Measurements from ENCODE around the gene TOMM5. TPM values are rescaled to one million over a fixed set of nuclear protein-coding genes. Genes with fewer than 3 reads are reported as not detected.

Gene TOMM5
- 10 to 100 TPM; 35.6 to 44.8 (median 42.1) TPM for total RNA-seq
- total RNA-seq (2013), result 68.1 TPM
- total RNA-seq, result 4.6 to 23.4 (median 8.3) reads per million in 29 experiments

GRCh38 chr9:37592108-37592951, at the start of gene TOMM5:
TOMM5 (minus strand) TSS chr9:37592597; CDS start chr9:37592532, 65 bp downstream.
- peak; percentile 76 to 94 (median 89) for DNase-seq
- H3K9me3 ChIP-seq, result no peaks in the 10 kb centered on the region
- under 1% methylated on average over 57 of the region's 72 CpGs for WGBS (ENCODE audit: insufficient coverage)
- Mint-ChIP-seq H3K9me3 (no peaks in the 10 kb centered on the region), H3K27me3 (peaks cover 14 to 15% of the 10 kb centered on the region in 2 donors), H3K4me1 (peaks cover 29 to 42% (median 41%) of the 10 kb centered on the region in 3 donors), H3K36me3 (peaks cover 12% of the 10 kb centered on the region), H3K27ac (peak within 1 kb of the TSS; percentile 92 to 96), H3K4me3 (peak within 1 kb of the TSS; percentile 97 to 98 (median 97))
- H3K4me3 ChIP-seq (ENCODE audit: control insufficient read depth in 1 of 2, extremely low read depth in 1 of 2, low read length in 1 of 2), result peak within 1 kb of the TSS; percentile 98
- H3K4me1 ChIP-seq (ENCODE audit: control insufficient read depth in 1 of 2, extremely low read depth in 1 of 2, insufficient read depth in 2 of 2, low read length in 2 of 2), result peaks cover 17 to 34% of the 10 kb centered on the region in 2 experiments
- ATAC-seq (replicated peaks in 1 of 4), result peak; percentile 96 to 97 (median 96)
- H3K36me3 ChIP-seq (ENCODE audit: control insufficient read depth in 2 of 2, extremely low read depth in 1 of 2, insufficient read depth in 1 of 2, low read length in 1 of 2), result peaks cover 0 to 19% of the 10 kb centered on the region in 2 donors
- peak within 1 kb of the TSS; percentile 66 for H3K27ac ChIP-seq (ENCODE audit: low read length)
- ChIA-PET POLR2A (interaction anchor here (0.5 to 1.1 kb wide), 11 partner anchors 8 to 1758 kb away, joined by 3 to 7 read pairs (median 3); partner anchors contain the start of genes FBXO10 (in 1 of the 2), POLR1E (in 1 of the 2) and ZBTB5 (in 1 of the 2)), CTCF (interaction anchor here in 1 of 2 donors (0.5 to 1.4 kb wide), 8 partner anchors 9 to 1009 kb away, joined by 3 to 10 read pairs (median 5); partner anchors contain the start of genes POLR1E and ZCCHC7)
- H3K27me3 ChIP-seq (replicated peaks in 1 of 2; ENCODE audit: control insufficient read depth in 2 of 2, extremely low read depth in 1 of 2, insufficient read depth in 2 of 2, low read length in 1 of 2), result no peaks in the 10 kb centered on the region

DNA sequence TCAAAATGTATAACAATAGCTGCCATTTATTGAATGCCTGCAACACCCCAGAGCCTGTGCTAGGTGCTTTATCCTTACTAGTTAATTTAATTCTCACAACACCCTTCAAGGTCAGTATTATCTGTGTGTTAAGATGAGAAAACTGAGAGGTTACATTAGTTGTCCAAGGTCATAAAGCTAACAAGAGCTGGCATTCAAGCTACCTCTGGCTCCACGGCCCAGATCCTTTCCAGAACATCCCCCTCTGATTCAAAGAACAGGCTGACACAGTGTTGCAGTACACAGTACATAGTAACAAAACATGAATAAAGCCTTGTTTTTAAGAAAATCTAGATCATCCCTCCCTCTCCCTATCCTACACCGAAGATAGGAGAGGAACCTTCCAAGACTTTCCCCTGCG, 48.9 kb upstream of the TOMM5 start:
- no peaks in the 10 kb centered on the region for H3K9me3 Mint-ChIP-seq
- H3K4me1 Mint-ChIP-seq, result no peaks in the 10 kb centered on the region
- ATAC-seq (replicated peaks in 1 of 4) (no peak), DNase-seq (no peak)
- H3K4me1 ChIP-seq (ENCODE audit: control insufficient read depth in 1 of 2, extremely low read depth in 1 of 2, insufficient read depth in 2 of 2, low read length in 2 of 2), result no peaks in the 10 kb centered on the region
- peaks cover 23 to 24% of the 10 kb centered on the region in 2 donors for H3K27me3 Mint-ChIP-seq
- H3K36me3 Mint-ChIP-seq, result no peaks in the 10 kb centered on the region
- no peak overlapping the region for H3K27ac Mint-ChIP-seq
- no peak overlapping the region for H3K4me3 Mint-ChIP-seq
- no CpG with 5 or more reads among the region's 3 CpGs for whole genome bisulfite sequencing (ENCODE audit: insufficient coverage)
- no peaks in the 10 kb centered on the region for H3K9me3 ChIP-seq
- no peak overlapping the region for H3K27ac ChIP-seq (ENCODE audit: low read length)
- ChIA-PET CTCF (no interaction called here), POLR2A (no interaction called here)
- no peak overlapping the region for H3K4me3 ChIP-seq (ENCODE audit: control insufficient read depth in 1 of 2, extremely low read depth in 1 of 2, low read length in 1 of 2)
- H3K27me3 ChIP-seq (replicated peaks in 1 of 2; ENCODE audit: control insufficient read depth in 2 of 2, extremely low read depth in 1 of 2, insufficient read depth in 2 of 2, low read length in 1 of 2), result peaks cover 3 to 20% of the 10 kb centered on the region in 2 experiments
- no peaks in the 10 kb centered on the region for H3K36me3 ChIP-seq (ENCODE audit: control insufficient read depth in 2 of 2, extremely low read depth in 1 of 2, insufficient read depth in 1 of 2, low read length in 1 of 2)

DNA sequence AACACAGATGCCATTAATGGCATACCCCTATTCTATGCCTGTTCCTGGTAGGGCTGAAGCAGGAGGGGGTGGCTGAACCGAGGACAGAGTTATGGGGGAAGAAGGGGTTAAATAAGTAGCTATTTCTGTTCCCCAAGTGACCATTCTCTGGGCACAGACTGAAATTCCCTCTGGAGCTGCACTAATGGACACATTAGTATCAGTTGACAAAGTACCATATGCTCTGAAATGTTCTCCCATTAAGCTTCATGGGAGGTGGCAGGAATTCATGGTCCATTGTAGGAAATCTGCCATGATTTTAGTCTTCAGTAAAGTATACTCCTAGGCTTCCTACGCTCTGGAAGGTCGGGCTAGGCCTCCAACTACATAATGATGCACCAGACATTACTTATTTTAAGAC, 47.8 kb upstream of the TOMM5 start:
- Mint-ChIP-seq H3K4me1 (no peaks in the 10 kb centered on the region), H3K27ac (no peak overlapping the region), H3K9me3 (no peaks in the 10 kb centered on the region), H3K36me3 (no peaks in the 10 kb centered on the region), H3K27me3 (peaks cover 27 to 28% of the 10 kb centered on the region in 2 donors), H3K4me3 (no peak overlapping the region)
- H3K36me3 ChIP-seq (ENCODE audit: control insufficient read depth in 2 of 2, extremely low read depth in 1 of 2, insufficient read depth in 1 of 2, low read length in 1 of 2), result no peaks in the 10 kb centered on the region
- no peaks in the 10 kb centered on the region for H3K9me3 ChIP-seq
- POLR2A ChIA-PET, result no interaction called here
- ATAC-seq (replicated peaks in 1 of 4) (no peak), DNase-seq (no peak)
- H3K4me3 ChIP-seq (ENCODE audit: control insufficient read depth in 1 of 2, extremely low read depth in 1 of 2, low read length in 1 of 2), result no peak overlapping the region
- no peaks in the 10 kb centered on the region for H3K4me1 ChIP-seq (ENCODE audit: control insufficient read depth in 1 of 2, extremely low read depth in 1 of 2, insufficient read depth in 2 of 2, low read length in 2 of 2)
- H3K27me3 ChIP-seq (replicated peaks in 1 of 2; ENCODE audit: control insufficient read depth in 2 of 2, extremely low read depth in 1 of 2, insufficient read depth in 2 of 2, low read length in 1 of 2), result peaks cover 3 to 28% of the 10 kb centered on the region in 2 experiments
- no peak overlapping the region for H3K27ac ChIP-seq (ENCODE audit: low read length)
- no CpG with 5 or more reads among the region's 3 CpGs for WGBS (ENCODE audit: insufficient coverage)
- CTCF ChIA-PET, result no interaction called here

DNA sequence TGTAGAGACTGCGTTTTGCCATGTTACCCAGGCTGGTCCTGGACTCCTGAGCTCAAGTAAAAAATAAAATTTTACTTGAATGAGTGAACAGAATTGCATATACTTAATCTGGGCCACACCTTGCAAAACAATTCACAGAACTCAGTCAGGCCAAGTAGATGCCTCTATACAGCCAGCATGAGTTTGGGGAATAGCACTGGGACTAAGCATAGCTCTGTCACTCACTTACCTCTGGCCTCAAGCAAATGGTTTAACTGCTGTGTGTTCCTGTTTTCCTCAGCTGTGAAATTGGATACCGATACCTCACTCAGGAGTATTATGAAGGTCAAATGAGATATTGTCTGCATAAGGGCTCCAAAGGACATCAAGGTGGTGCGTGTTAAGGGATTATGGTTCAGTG, 47.4 kb upstream of the TOMM5 start:
- Histone ChIP-seq H3K4me1 (ENCODE audit: control insufficient read depth in 1 of 2, extremely low read depth in 1 of 2, insufficient read depth in 2 of 2, low read length in 2 of 2) (no peaks in the 10 kb centered on the region), H3K9me3 (no peaks in the 10 kb centered on the region), H3K27ac (ENCODE audit: low read length) (no peak overlapping the region), H3K36me3 (ENCODE audit: control insufficient read depth in 2 of 2, extremely low read depth in 1 of 2, insufficient read depth in 1 of 2, low read length in 1 of 2) (no peaks in the 10 kb centered on the region), H3K4me3 (ENCODE audit: control insufficient read depth in 1 of 2, extremely low read depth in 1 of 2, low read length in 1 of 2) (no peak overlapping the region), H3K27me3 (replicated peaks in 1 of 2; ENCODE audit: control insufficient read depth in 2 of 2, extremely low read depth in 1 of 2, insufficient read depth in 2 of 2, low read length in 1 of 2) (peaks cover 3 to 27% of the 10 kb centered on the region in 2 experiments)
- ATAC-seq (replicated peaks in 1 of 4), result no peak
- Mint-ChIP-seq H3K27me3 (peaks cover 26 to 27% of the 10 kb centered on the region in 2 donors), H3K36me3 (no peaks in the 10 kb centered on the region), H3K4me3 (no peak overlapping the region), H3K27ac (no peak overlapping the region), H3K9me3 (no peaks in the 10 kb centered on the region), H3K4me1 (no peaks in the 10 kb centered on the region)
- CTCF ChIA-PET, result no interaction called here
- no peak for DNase-seq
- WGBS (ENCODE audit: insufficient coverage), result 83% methylated on average over 1 of the region's 3 CpGs
- POLR2A ChIA-PET, result no interaction called here

GRCh38 chr9:37639109-37639762, 46.8 kb upstream of the TOMM5 start:
- Histone ChIP-seq H3K36me3 (ENCODE audit: control insufficient read depth in 2 of 2, extremely low read depth in 1 of 2, insufficient read depth in 1 of 2, low read length in 1 of 2) (no peaks in the 10 kb centered on the region), H3K4me1 (ENCODE audit: control insufficient read depth in 1 of 2, extremely low read depth in 1 of 2, insufficient read depth in 2 of 2, low read length in 2 of 2) (no peaks in the 10 kb centered on the region), H3K27me3 (replicated peaks in 1 of 2; ENCODE audit: control insufficient read depth in 2 of 2, extremely low read depth in 1 of 2, insufficient read depth in 2 of 2, low read length in 1 of 2) (peaks cover 3 to 22% of the 10 kb centered on the region in 2 experiments), H3K9me3 (no peaks in the 10 kb centered on the region), H3K4me3 (ENCODE audit: control insufficient read depth in 1 of 2, extremely low read depth in 1 of 2, low read length in 1 of 2) (no peak overlapping the region), H3K27ac (ENCODE audit: low read length) (no peak overlapping the region)
- no peaks in the 10 kb centered on the region for H3K4me1 Mint-ChIP-seq
- H3K36me3 Mint-ChIP-seq, result no peaks in the 10 kb centered on the region
- no peak overlapping the region for H3K4me3 Mint-ChIP-seq
- no peaks in the 10 kb centered on the region for H3K9me3 Mint-ChIP-seq
- ChIA-PET CTCF (no interaction called here), POLR2A (no interaction called here)
- peaks cover 22 to 23% of the 10 kb centered on the region in 2 donors for H3K27me3 Mint-ChIP-seq
- WGBS (ENCODE audit: insufficient coverage), result 89% methylated on average over 3 of the region's 4 CpGs
- DNase-seq (no peak), ATAC-seq (replicated peaks in 1 of 4) (no peak)
- H3K27ac Mint-ChIP-seq, result no peak overlapping the region

DNA sequence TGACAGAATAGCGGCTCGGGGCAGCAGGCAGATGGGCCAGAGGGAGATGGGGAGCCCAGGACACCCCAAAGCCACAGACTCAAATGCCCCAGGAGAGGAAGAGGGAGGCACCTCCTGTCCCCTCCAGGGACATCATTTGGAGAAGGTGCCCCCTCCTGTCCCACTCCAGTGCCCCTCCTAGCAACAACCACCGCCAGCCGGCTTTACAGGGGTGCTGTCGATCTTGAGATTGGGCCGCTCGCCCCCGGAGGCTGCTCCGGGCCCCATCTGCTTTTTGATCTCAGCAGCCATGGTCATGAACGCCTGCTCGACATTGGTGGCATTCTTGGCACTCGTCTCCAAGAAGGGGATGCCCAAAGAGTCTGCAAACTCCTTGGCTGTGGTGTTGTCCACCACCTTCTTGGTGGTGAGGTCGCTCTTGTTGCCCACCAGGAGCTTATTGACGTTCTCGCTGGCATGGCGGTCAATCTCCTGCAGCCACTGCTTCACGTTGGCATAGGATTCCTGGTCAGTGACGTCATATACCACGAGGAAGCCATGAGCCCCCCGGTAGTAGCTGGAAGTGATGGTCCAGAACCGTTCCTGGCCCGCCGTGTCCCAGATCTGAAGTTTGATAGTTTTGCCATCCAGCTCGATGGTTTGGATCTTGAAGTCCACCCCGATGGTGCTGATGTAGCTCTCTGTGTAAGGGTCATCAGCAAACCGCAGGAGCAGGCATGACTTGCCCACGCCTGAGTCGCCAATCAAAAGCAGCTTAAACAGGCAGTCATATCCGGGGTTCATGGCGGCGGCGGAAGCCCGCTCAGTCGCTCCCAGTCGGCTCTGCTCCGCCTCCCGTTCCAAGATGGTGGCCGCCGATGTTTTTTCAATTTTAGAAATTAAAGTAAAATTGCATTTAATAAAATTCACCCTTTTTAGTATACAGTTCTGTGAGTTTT, 44.4 kb upstream of the TOMM5 start:
- no peaks in the 10 kb centered on the region for H3K9me3 Mint-ChIP-seq
- ChIA-PET CTCF (interaction anchor here in 1 of 2 donors (0.6 kb wide), 1 partner anchor 8 kb away, joined by 3 read pairs; no protein-coding TSS in a partner anchor), POLR2A (no interaction called here)
- ATAC-seq (replicated peaks in 1 of 4), result no peak
- Histone ChIP-seq H3K27ac (ENCODE audit: low read length) (no peak overlapping the region), H3K27me3 (replicated peaks in 1 of 2; ENCODE audit: control insufficient read depth in 2 of 2, extremely low read depth in 1 of 2, insufficient read depth in 2 of 2, low read length in 1 of 2) (peaks cover 0 to 15% of the 10 kb centered on the region in 2 experiments), H3K9me3 (no peaks in the 10 kb centered on the region), H3K4me3 (ENCODE audit: control insufficient read depth in 1 of 2, extremely low read depth in 1 of 2, low read length in 1 of 2) (no peak overlapping the region), H3K36me3 (ENCODE audit: control insufficient read depth in 2 of 2, extremely low read depth in 1 of 2, insufficient read depth in 1 of 2, low read length in 1 of 2) (no peaks in the 10 kb centered on the region), H3K4me1 (ENCODE audit: control insufficient read depth in 1 of 2, extremely low read depth in 1 of 2, insufficient read depth in 2 of 2, low read length in 2 of 2) (no peaks in the 10 kb centered on the region)
- peaks cover 10 to 17% of the 10 kb centered on the region in 2 donors for H3K27me3 Mint-ChIP-seq
- no peaks in the 10 kb centered on the region for H3K36me3 Mint-ChIP-seq
- no peak overlapping the region for H3K27ac Mint-ChIP-seq
- H3K4me3 Mint-ChIP-seq, result no peak overlapping the region
- no peaks in the 10 kb centered on the region for H3K4me1 Mint-ChIP-seq
- no peak for DNase-seq
- WGBS (ENCODE audit: insufficient coverage), result 89% methylated on average over 22 of the region's 39 CpGs
